Measurements from ENCODE around the gene CENPF.

CENPF gene

GRCh38 chr1:214641214-214641895, 38.4 kb downstream of the CENPF start:
- Mint-ChIP-seq H3K27ac (no peak overlapping the region), H3K36me3 (ENCODE audit: low read depth) (no peaks in the 10 kb centered on the region), H3K27me3 (ENCODE audit: low read depth, poor library complexity) (no peaks in the 10 kb centered on the region), H3K4me1 (no peaks in the 10 kb centered on the region), H3K4me3 (no peak overlapping the region), H3K9me3 (no peaks in the 10 kb centered on the region)
- TF ChIP-seq CTCF (IDR thresholded peaks at IDR 0.05), result no peak
- no peak for DNase-seq

- Mint-ChIP-seq H3K9me3 (no peaks in the 10 kb centered on the region), H3K27me3 (ENCODE audit: low read depth, poor library complexity) (no peaks in the 10 kb centered on the region), H3K4me3 (no peak overlapping the region), H3K4me1 (no peaks in the 10 kb centered on the region), H3K36me3 (ENCODE audit: low read depth) (no peaks in the 10 kb centered on the region), H3K27ac (no peak overlapping the region)
- TF ChIP-seq CTCF (IDR thresholded peaks at IDR 0.05), result no peak
- DNase-seq, result no peak
Measured at GRCh38 chr1:214643030-214643429, 40.0 kb downstream of the CENPF start.

GRCh38 chr1:214645712-214646111, 42.7 kb downstream of the CENPF start:
- Mint-ChIP-seq H3K9me3 (no peaks in the 10 kb centered on the region), H3K27ac (peak overlapping the region; percentile 25), H3K36me3 (ENCODE audit: low read depth) (no peaks in the 10 kb centered on the region), H3K4me3 (no peak overlapping the region), H3K27me3 (ENCODE audit: low read depth, poor library complexity) (no peaks in the 10 kb centered on the region), H3K4me1 (no peaks in the 10 kb centered on the region)
- no peak for DNase-seq
- no peak for TF ChIP-seq CTCF (IDR thresholded peaks at IDR 0.05)

- Mint-ChIP-seq H3K36me3 (ENCODE audit: low read depth) (peaks cover 14% of the 10 kb centered on the region), H3K27me3 (ENCODE audit: low read depth, poor library complexity) (no peaks in the 10 kb centered on the region), H3K4me3 (no peak overlapping the region), H3K27ac (no peak overlapping the region), H3K4me1 (no peaks in the 10 kb centered on the region), H3K9me3 (no peaks in the 10 kb centered on the region)
- DNase-seq, result no peak
- no peak for TF ChIP-seq CTCF (IDR thresholded peaks at IDR 0.05)
Measured at GRCh38 chr1:214648801-214649200, 45.8 kb downstream of the CENPF start.

GRCh38 chr1:214649607-214650006, 46.6 kb downstream of the CENPF start:
- Mint-ChIP-seq H3K36me3 (ENCODE audit: low read depth) (peaks cover 20% of the 10 kb centered on the region), H3K27me3 (ENCODE audit: low read depth, poor library complexity) (no peaks in the 10 kb centered on the region), H3K4me1 (no peaks in the 10 kb centered on the region), H3K27ac (no peak overlapping the region), H3K9me3 (no peaks in the 10 kb centered on the region), H3K4me3 (no peak overlapping the region)
- no peak for DNase-seq
- TF ChIP-seq CTCF (IDR thresholded peaks at IDR 0.05), result no peak

GRCh38 chr1:214650664-214651063, 47.7 kb downstream of the CENPF start:
- Mint-ChIP-seq H3K27me3 (ENCODE audit: low read depth, poor library complexity) (no peaks in the 10 kb centered on the region), H3K27ac (no peak overlapping the region), H3K36me3 (ENCODE audit: low read depth) (peaks cover 30% of the 10 kb centered on the region), H3K4me1 (no peaks in the 10 kb centered on the region), H3K4me3 (no peak overlapping the region), H3K9me3 (no peaks in the 10 kb centered on the region)
- no peak for TF ChIP-seq CTCF (IDR thresholded peaks at IDR 0.05)
- no peak for DNase-seq
